Measurements from ENCODE around the gene SCFD2.

The SCFD2 gene

DNA sequence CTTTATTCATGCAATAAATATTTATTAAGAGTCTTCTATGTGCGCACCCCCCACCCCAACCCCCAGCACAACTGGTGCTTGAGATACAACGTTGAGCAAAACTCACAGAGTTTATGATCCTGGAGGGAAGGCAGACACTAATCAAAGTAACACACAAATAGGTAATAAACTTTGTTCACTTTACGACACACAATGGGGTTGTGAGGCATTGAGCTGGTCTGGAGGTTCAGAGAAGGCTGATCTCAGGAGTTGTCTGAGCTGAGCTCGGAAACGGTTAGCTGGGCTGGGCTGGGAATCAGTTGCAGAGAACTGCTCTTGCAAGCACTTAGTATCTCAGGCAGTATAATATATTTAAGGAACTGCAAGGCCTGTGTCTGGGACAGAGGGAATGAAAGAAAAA, 238.5 kb downstream of the SCFD2 start:
- no peak for DNase-seq (ENCODE audit: low read depth)
- no peak overlapping the region for H3K4me3 ChIP-seq (ENCODE audit: control insufficient read depth, low read depth, low read length)
- TF ChIP-seq, protein P1, sequence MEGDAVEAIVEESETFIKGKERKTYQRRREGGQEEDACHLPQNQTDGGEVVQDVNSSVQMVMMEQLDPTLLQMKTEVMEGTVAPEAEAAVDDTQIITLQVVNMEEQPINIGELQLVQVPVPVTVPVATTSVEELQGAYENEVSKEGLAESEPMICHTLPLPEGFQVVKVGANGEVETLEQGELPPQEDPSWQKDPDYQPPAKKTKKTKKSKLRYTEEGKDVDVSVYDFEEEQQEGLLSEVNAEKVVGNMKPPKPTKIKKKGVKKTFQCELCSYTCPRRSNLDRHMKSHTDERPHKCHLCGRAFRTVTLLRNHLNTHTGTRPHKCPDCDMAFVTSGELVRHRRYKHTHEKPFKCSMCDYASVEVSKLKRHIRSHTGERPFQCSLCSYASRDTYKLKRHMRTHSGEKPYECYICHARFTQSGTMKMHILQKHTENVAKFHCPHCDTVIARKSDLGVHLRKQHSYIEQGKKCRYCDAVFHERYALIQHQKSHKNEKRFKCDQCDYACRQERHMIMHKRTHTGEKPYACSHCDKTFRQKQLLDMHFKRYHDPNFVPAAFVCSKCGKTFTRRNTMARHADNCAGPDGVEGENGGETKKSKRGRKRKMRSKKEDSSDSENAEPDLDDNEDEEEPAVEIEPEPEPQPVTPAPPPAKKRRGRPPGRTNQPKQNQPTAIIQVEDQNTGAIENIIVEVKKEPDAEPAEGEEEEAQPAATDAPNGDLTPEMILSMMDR (IDR thresholded peaks at IDR 0.05; ENCODE audit: control insufficient read depth, insufficient read depth, low read depth, low read length, missing control alignments) = no peak

DNA sequence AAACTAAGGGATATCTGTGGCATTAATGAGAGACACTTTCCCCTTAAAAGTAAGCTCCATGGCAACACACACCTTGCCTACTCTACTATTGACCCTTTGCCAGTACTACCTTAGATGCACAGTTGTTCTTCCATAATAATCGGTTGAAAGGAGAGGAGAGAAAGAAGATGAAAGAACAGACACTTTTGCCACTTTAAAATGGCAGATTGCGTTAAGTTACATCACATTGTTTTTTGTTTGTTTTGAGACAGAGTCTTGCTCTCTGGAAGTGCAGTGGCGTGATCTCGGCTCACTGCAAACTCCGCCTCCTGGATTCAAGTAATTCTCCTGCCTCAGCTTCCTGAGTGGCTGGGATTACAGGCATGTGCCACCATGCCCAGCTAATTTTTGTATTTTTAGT, 239.8 kb downstream of the SCFD2 start:
- H3K4me3 ChIP-seq (ENCODE audit: control insufficient read depth, low read depth, low read length) = no peak overlapping the region
- DNase-seq (ENCODE audit: low read depth) = no peak

DNA sequence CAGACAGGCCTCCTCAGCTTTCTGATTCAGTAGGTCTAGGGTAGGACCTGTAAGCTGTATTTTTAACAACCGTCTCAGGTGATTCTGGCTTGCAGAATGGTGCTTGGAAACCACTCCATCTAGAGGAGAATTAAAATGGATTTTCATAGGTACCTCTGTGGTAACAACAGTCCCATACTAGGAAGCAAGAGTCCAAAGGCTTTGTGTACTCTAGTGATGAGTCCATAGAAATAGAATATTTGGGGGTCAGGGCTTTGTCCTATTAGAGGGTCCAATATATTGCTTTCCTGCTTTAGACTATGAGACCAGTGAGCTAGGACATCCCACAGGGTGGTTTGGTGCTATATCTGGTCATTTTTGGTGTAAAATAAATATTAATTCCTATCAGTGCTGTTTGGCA, 242.0 kb downstream of the SCFD2 start:
- no peak for DNase-seq (ENCODE audit: low read depth)
- TF ChIP-seq, protein P1 (IDR thresholded peaks at IDR 0.05; ENCODE audit: control insufficient read depth, insufficient read depth, low read depth, low read length, missing control alignments) = no peak
- H3K4me3 ChIP-seq (ENCODE audit: control insufficient read depth, low read depth, low read length) = no peak overlapping the region

More for the DNA sequence above, 239.8 kb downstream of the SCFD2 start:
- TF ChIP-seq, protein P1 (IDR thresholded peaks at IDR 0.05; ENCODE audit: control insufficient read depth, insufficient read depth, low read depth, low read length, missing control alignments) = no peak

DNA sequence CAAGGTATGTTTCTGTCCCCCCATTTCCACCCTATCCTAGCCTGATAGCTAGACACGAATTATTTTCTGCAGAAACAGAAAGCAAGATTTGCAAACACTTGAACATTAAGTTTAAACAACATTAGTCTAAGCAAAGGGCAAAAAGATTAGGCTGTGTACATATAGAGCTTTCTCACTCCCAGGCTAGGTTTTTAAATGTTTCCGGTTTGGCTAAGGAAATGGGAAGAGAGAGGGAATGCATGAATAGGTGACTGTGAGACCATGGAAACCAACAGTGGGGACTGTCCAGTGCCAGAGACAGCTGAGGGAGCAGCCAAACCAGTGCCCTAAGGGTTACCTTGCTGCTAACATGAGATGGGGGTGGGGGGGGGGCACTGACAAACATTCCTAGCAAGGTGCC, 242.7 kb downstream of the SCFD2 start:
- TF ChIP-seq, protein P1 (IDR thresholded peaks at IDR 0.05; ENCODE audit: control insufficient read depth, insufficient read depth, low read depth, low read length, missing control alignments) = no peak
- H3K4me3 ChIP-seq (ENCODE audit: control insufficient read depth, low read depth, low read length) = no peak overlapping the region
- no peak for DNase-seq (ENCODE audit: low read depth)

DNA sequence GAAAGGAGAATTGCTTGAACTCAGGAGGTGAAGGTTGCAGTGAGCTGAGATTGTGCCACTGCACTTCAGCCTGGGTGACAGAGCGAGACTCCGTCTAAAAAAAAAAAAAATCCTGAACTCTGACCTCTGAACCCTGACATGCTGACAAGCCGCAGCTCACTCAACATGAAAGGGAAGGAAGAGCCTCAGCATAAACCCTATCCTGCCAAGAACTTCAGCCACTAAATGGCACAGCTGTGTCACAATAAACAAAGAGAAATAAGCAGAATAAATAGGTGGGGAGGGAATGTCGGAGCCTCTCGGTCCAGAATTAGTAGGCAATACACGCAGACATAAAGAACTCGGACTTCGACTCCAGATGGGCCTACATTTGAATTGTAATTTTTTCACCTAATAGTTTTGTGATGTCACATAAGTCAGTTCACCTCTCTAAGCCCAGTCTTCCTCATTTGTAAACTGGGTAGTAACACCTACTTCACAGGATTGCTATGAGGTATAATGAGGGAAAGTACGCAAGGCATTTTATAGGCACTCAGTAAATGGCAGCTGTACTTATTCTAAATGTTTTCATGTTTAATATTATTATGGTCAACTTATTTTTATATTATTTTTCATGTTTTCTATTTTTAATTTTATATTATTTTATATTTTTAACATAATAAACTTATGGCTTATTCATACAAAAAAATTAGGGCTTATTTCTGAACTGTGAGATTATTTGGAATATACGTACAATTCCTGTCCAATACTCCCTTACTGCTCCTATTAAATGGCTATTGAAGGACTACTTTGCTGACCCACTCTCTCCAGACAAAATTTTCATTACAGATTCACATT, 243.4 kb downstream of the SCFD2 start:
- TF ChIP-seq, protein P1 (IDR thresholded peaks at IDR 0.05; ENCODE audit: control insufficient read depth, insufficient read depth, low read depth, low read length, missing control alignments) = no peak
- no peak for DNase-seq (ENCODE audit: low read depth)

DNA sequence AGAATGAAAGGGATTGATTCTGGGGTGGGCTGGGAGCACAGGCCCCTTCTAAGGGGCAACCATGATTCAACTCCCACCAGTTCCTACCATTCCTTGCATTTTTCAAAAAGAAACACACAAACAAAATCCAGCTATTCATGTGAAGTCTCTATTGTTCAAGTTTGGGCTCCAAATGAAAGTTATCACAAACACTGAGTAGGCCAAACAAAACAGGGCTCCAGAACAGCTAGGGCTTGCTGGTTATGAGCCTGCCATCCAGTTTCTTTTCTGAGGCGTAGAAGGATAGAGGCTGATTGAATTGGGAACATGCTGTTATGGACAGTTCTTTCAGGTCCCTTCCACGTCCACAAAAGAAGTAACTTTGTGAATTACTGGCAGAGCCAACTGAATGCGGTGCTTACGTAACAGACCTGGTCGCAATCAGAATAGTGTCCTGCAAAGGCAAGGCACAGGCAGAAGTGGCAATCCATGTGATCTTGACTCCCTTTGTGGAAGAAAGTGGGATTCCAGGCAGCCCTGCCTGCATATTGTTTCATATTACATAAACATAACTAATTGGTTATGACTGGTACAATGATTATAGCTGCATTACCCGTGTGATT, 244.5 kb downstream of the SCFD2 start:
- DNase-seq (ENCODE audit: low read depth) = no peak
- no peak overlapping the region for H3K4me3 ChIP-seq (ENCODE audit: control insufficient read depth, low read depth, low read length)
- TF ChIP-seq, protein P1 (IDR thresholded peaks at IDR 0.05; ENCODE audit: control insufficient read depth, insufficient read depth, low read depth, low read length, missing control alignments) = no peak

More for the DNA sequence above, 243.4 kb downstream of the SCFD2 start:
- no peak overlapping the region for H3K4me3 ChIP-seq (ENCODE audit: control insufficient read depth, low read depth, low read length)
